GM19372 (cell line): ENCODE data around the gene PHAF1.
"Not testable (repeated sequence)": the region's sequence is repeated elsewhere in the genome, so short reads cannot be mapped to it uniquely, and the experiment has no call there.

Source experiments
- ATAC-seq: cut with Tn5 transposase; IDR thresholded peaks from one replicate; pipeline ENCODE4 v1.9.1; 2021; ENCODE audit warnings: mild to moderate bottlenecking, low read depth, moderate library complexity; ENCODE audit not compliant: unreplicated experiment

PHAF1 gene

GRCh38 chr16:67104061-67104460 lies 5.7 kb upstream of the PHAF1 start:
- ATAC-seq, result no peak

- ATAC-seq, result no peak
These were observed 4.9 kb upstream of the PHAF1 start for GRCh38 chr16:67104845-67105244.

- no peak for ATAC-seq
These were observed 4.5 kb upstream of the PHAF1 start for GRCh38 chr16:67105246-67105645.

- ATAC-seq, result no peak
These were observed 3.9 kb upstream of the PHAF1 start for GRCh38 chr16:67105881-67106280.

GRCh38 chr16:67108489-67108888 lies 1.3 kb upstream of the PHAF1 start:
- no peak for ATAC-seq

- ATAC-seq, result no peak
These were observed 772 bp upstream of the PHAF1 start for GRCh38 chr16:67108931-67109406.

DNA sequence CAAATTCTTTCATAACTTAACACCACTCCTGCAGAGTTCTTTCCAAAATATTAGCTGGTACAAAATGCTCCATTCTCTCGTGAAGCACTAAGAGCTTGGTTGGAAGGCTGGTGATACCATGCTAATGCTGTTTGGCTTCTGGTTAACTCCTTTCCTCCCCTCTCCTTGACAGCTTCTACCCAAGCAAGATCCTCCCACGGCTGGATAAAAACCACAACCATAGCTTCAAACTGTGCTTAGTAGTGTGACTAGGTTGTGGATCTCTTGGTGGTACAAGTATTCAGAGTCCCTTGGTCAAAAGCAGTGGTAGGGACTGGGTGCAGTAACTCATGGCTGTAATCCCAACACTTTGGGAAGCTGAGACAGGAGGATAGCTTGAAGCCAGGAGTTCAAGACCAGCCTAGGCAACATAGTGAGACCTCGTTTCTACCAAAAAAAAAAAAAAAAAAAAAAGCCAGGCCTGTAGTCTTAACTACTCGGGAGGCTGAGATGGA lies 2.3 kb downstream of the PHAF1 start:
- no peak for ATAC-seq

DNA sequence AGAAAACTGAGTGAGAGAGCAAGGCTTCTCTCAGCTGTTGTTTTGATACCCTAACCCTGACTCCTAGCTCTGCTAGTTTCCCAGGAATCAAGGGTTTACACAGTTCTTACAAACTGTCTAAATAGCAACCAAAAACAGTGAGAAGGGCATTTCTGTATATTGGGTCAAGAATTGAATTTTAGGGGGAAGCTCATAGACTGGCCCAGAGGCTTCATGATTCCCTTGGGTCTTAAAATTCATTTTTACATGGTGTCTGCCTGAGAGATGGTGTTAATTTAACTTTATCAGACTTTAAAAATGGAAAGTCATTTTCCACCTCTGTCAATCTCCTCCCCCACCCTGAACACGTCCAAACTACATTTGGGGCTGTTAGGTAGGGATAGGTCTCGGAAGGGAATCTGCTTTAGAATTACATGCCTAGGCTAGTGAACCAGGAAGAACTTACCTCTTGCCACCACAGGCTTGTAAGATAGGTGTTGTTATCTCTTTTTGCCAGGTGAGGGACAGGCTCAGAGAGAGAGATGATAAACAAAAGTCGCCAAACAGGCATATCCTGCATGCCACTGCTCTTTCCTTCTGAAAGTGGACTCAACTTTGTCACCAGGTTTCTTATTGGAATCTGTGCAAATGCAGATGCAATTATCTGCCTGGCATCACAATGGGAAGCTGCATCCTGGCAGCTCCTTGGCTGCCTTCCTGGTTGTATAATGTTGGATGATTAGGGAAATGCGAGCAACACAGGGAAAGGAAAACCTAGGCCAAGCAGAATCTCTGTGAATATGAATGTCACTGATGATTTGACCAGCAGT lies 3.1 kb downstream of the PHAF1 start:
- no peak for ATAC-seq

- no peak for ATAC-seq
These were observed 5.1 kb downstream of the PHAF1 start for GRCh38 chr16:67114793-67115192.

- no peak for ATAC-seq
These were observed 5.9 kb downstream of the PHAF1 start for GRCh38 chr16:67115639-67116038.

DNA sequence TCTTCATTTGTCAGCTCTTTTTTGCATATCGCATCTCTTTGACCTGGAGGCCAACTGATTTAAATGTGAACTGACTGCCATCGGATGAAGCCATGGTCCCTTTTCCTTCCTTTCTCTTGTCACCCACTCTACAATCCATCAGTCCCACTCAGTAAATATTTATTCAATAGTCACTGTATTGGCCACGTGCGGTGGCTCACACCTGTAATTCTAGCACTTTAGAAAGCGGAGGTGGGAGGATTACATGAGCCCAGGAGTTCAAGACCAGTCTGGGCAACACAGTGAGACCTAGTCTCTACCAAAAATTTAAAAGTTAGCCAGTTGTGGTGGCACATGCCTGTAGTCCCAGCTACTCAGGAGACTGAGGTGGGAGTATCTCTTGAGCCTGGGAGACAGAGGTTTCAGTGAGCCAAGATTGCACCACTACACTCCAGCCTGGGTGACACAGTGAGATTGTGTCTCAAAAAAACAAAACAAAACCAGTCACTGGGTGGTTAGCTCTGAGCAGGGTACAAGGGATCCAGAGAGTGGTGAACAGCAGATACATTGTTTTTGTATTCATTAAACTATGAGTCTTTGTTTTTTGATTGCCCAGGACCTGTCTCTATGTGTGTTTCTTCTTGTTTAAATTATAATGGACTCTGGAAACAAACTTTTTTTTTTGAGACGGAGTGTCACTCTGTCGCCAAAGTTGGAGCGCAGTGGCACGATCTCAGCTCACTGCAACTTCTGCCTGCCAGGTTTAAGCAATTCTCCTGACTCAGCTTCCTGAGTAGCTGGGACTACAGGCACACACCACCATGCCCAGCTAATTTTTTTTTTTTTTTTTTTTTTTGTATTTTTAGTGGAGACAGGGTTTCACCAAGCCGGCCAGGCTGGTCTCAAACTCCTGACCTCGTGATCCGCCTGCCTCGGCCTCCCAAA lies 6.9 kb downstream of the PHAF1 start:
- no peak for ATAC-seq

DNA sequence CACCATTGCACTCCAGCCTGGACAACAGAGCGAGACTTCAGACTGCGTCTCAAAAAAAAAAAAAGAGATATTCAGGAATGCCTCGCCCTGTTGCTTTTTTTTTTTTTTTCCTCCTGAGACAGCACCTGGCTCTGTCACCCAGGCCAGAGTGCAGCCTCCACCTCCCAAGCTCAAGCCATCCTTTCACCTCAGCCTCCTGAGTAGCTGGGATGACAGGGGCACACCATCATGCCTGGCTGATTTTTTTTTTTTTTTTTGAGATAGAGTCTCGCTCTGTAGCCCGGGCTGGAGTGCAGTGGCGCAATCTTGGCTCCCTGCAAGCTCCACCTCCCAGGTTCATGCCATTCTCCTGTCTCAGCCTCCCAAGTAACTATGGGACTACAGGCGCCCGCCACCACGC lies 8.0 kb downstream of the PHAF1 start:
- ATAC-seq, result no peak

DNA sequence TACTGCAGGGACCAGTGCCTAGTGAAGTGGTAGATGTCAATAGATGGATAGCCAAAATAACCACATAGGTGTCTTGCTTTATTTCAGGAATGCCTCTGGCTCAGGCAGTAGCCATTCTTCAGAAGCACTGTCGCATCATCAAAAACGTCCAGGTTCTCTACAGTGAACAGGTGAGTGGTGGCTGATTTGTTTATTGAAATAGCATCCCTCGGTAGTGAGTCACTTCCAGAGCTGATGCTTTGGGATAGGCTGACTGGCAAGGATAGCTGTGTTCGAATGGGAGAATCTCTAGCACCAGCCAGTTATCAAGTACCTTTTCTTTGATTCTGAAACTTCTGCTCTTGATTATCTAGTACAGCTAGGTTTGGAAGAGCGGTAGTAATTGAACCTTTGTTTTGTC lies 10.3 kb downstream of the PHAF1 start:
- no peak for ATAC-seq

- ATAC-seq, result not testable (repeated sequence)
These were observed 13.1 kb downstream of the PHAF1 start for GRCh38 chr16:67122799-67123198.

GRCh38 chr16:67128417-67128816 lies 18.7 kb downstream of the PHAF1 start:
- ATAC-seq, result no peak

DNA sequence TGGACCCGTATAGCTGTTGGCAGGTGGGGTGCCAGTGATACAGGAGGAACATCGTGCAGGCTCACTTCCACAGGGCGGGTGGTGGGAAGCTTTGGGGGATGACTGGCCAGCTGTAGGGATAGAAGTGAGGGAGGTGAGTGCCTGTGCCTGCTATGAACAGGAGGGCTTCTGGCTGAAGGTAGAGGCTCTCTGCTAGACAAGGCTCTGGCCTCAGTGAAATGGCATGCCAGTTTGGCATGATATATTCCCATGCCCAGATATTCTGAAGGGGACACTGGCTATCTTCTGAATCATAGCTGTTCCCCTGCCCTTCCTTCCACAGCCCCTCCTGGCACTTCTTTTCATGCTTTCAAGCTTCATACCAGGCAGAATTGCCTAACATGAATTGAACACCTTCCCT lies 19.1 kb downstream of the PHAF1 start:
- ATAC-seq, result no peak

DNA sequence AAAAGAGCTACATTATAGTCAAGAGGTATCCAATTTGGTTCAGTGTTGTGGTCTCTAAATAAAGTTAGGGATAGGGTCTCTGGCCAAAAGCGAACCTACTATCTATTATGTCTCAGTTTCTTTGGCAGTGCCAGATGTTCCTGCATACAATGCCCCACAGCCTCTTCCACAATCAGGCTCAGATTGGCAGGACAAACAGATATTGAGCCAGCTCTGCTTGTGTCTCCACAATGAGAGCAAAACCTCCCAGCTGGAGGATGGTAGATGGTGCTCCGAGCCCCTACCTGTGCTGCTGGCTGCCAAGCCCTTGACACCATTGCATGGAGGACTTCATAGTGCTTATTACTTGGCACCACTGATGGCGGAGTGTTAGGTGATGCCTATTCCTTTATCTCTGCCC lies 19.7 kb downstream of the PHAF1 start:
- no peak for ATAC-seq

- no peak for ATAC-seq
These were observed 27.9 kb downstream of the PHAF1 start for GRCh38 chr16:67137605-67138004.

DNA sequence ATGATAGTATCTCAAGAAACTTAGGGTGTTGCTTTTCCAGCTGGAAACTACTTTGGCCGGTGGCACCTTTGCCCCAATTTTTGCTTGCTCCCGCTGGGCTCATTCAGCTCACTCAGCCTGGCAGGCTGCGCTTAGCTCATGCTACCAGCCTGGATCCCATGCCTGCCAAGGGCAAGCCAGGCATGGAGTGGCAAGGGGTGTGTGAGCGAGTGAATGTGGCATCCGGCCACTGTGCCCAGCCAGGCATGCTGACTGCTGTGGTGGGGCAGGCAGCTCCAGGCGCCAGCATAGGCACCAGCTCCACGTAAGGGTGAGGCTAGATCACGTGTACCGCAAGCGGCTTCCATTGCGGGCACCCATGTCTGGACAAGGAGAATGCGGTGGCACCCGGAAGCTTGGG lies 31.6 kb downstream of the PHAF1 start:
- no peak for ATAC-seq

DNA sequence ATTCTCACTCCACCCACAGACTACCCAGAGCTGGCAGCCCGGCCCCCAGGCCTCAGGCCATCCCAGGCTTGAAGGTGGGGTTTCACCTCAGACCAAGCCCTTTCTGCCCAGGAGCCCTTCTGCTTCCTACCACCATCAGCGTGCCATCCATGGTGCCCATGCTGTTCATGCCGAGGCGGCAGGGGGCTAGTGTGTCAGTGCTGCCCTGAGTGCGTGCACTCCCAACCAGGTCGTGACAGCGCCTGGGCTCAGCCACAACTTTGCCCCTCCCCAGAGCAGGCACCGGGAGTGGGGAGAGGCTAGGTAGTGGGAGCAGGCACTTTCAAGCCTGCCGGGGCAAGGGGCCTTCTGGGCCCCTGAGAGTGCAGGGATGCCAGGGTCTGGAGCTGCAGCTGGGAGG lies 32.6 kb downstream of the PHAF1 start:
- ATAC-seq, result no peak

DNA sequence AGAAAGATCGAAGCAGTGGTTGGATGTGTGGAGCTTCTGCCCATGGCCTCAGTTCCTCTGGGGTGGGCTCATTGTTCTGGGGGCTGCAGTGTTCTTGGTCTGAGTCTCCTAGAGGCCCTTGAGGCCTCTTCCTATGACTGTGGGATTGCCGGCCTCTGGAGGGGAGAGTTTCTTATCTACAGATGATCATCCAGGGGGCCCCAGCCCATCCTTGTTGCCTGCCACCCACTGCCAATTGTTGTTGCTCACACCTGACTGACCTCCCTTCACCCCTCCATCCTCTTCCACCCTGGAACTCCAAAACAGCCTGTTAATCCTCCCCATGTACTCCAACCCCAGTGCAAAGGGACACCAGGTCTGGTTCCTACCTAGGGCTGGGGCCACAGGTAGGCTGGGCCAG lies 35.2 kb downstream of the PHAF1 start:
- ATAC-seq, result no peak
